AG04450 (cell line): ENCODE results near the gene RABGAP1L. TPM values are rescaled to one million over a fixed set of nuclear protein-coding genes. Genes with fewer than 3 reads are reported as not detected.

Experiments used
- CTCF ChIA-PET: fragments of 300-600, 350-600 bp; formaldehyde crosslinking; extraction: SDS; loops from one replicate; lab custom pipeline; 2022; ENCODE audit warnings: antibody characterized with exemption, inconsistent platforms; lab: Charles Lee
- POLR2A ChIA-PET: fragments of 350-600 bp; formaldehyde crosslinking; extraction: SDS; loops from one replicate; lab custom pipeline; 2021; ENCODE audit warnings: antibody characterized with exemption, inconsistent platforms; lab: Yijun Ruan, JAX
- DNase-seq: peaks from one replicate; pipeline ENCODE4 v3.0.0-alpha.2; 2011; ENCODE audit warnings: low read depth, low spot score
- H3K27ac ChIP-seq: one replicate; pipeline ENCODE4 v1.5.1; 2012; ENCODE audit warnings: low read depth, low read length, control low read depth
- H3K27me3 ChIP-seq: one replicate; pipeline ENCODE4 v1.6.0; 2012; ENCODE audit warnings: low read length; ENCODE audit not compliant: control insufficient read depth, insufficient read depth
- H3K4me3 ChIP-seq: 2 replicates; pipeline ENCODE4 v1.5.1; 2011; ENCODE audit warnings: mild to moderate bottlenecking, low read depth, low read length, control low read depth
- H3K9me3 ChIP-seq: 2 replicates; pipeline ENCODE4 v1.5.1; 2012; ENCODE audit warnings: low read length; ENCODE audit not compliant: control insufficient read depth, insufficient read depth
- polyA plus RNA-seq: library from polyadenylated mRNA; depleted of rRNA; stranded (reverse); fragments of >200 nt; gene quantifications from 2 replicates; pipeline ENCODE4 v1.2.3, GENCODE V29; 2011
- TF ChIP-seq, protein P1 (sequence below): IDR thresholded peaks from 2 replicates; pipeline ENCODE4 v1.5.1; 2011; ENCODE audit warnings: low read depth, low read length, control low read depth, inconsistent platforms

RABGAP1L gene
- polyA plus RNA-seq, 1 experiment: 21.2 TPM

DNA sequence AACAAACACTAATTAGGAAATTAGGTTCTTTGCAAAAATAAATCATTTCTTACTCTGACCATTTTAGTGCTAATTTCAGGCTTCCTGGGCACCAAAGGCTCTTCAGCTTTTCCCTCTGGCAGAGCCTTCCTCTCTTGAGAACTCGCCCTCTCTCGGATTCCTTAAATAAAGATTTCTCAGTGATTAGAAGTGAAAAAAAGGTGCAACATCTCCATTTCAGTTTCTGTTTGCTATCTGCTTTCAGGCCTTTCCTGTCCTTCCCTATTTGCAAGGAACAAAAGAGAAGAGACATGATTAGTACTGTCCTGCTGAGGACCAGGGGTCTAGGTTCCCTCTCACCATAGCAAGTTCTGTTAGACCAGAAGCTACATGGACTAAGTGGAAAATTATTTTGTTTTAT, 812.6 kb downstream of the RABGAP1L start:
- Histone ChIP-seq H3K27me3 (no peaks in the 10 kb centered on the region), H3K27ac (no peak overlapping the region), H3K9me3 (no peaks in the 10 kb centered on the region), H3K4me3 (no peak overlapping the region)
- POLR2A ChIA-PET: no interaction called here
- no peak for DNase-seq
- TF ChIP-seq, protein P1, sequence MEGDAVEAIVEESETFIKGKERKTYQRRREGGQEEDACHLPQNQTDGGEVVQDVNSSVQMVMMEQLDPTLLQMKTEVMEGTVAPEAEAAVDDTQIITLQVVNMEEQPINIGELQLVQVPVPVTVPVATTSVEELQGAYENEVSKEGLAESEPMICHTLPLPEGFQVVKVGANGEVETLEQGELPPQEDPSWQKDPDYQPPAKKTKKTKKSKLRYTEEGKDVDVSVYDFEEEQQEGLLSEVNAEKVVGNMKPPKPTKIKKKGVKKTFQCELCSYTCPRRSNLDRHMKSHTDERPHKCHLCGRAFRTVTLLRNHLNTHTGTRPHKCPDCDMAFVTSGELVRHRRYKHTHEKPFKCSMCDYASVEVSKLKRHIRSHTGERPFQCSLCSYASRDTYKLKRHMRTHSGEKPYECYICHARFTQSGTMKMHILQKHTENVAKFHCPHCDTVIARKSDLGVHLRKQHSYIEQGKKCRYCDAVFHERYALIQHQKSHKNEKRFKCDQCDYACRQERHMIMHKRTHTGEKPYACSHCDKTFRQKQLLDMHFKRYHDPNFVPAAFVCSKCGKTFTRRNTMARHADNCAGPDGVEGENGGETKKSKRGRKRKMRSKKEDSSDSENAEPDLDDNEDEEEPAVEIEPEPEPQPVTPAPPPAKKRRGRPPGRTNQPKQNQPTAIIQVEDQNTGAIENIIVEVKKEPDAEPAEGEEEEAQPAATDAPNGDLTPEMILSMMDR: no peak
- CTCF ChIA-PET: interaction anchor here (1.2 kb wide), 1 partner anchor 12 kb away, joined by 4 read pairs; no protein-coding TSS in a partner anchor

DNA sequence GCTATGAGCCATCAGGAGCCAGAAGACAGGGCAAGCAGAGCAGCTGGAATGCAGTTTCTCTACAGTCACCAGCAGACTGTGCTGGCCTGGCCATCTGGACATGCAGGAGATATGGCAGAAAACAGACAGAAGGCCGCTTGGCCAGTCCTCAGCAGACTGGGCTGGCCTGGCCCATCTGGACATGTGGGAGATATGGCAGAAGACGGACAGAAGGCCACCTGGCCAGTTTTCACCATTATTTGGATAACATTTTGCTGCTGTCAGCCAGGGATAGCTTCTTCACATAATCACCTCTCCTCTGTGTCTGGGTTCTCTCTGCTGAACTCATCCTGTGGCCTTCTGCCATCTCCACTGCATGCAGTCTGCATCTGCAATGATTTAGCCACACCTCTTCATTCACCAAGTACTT, 815.4 kb downstream of the RABGAP1L start:
- Histone ChIP-seq H3K9me3 (no peaks in the 10 kb centered on the region), H3K27me3 (no peaks in the 10 kb centered on the region), H3K4me3 (no peak overlapping the region), H3K27ac (no peak overlapping the region)
- DNase-seq: no peak
- ChIA-PET CTCF (interaction anchor here (1.1 to 1.8 kb wide), 3 partner anchors 8 to 712 kb away, joined by 3 to 6 read pairs (median 6); no protein-coding TSS in a partner anchor), POLR2A (no interaction called here)
- TF ChIP-seq, protein P1: no peak

DNA sequence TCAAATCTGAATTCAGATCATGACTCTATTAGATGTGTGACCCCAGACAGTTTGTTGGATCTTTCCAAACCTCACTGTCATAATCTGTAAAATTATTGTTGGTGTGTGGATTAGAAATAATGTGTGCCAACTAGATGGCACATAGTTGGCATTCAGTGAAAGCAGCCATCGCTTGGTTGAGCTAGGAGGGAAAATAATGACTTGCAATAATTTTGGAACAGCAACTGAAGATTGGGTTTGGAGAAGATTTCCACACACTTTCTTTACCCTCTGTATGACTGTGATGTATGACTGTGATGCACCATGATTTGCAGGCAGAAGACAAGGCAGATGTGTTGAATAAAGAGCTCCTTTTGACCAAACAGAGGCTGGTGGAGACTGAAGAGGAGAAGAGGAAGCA, 816.4 kb downstream of the RABGAP1L start:
- no peak for DNase-seq
- TF ChIP-seq, protein P1: no peak
- ChIA-PET CTCF (interaction anchor here (1.2 to 1.5 kb wide), 4 partner anchors 12 to 713 kb away, joined by 3 to 5 read pairs (median 4); no protein-coding TSS in a partner anchor), POLR2A (no interaction called here)
- Histone ChIP-seq H3K27me3 (no peaks in the 10 kb centered on the region), H3K27ac (no peak overlapping the region), H3K4me3 (no peak overlapping the region), H3K9me3 (no peaks in the 10 kb centered on the region)

DNA sequence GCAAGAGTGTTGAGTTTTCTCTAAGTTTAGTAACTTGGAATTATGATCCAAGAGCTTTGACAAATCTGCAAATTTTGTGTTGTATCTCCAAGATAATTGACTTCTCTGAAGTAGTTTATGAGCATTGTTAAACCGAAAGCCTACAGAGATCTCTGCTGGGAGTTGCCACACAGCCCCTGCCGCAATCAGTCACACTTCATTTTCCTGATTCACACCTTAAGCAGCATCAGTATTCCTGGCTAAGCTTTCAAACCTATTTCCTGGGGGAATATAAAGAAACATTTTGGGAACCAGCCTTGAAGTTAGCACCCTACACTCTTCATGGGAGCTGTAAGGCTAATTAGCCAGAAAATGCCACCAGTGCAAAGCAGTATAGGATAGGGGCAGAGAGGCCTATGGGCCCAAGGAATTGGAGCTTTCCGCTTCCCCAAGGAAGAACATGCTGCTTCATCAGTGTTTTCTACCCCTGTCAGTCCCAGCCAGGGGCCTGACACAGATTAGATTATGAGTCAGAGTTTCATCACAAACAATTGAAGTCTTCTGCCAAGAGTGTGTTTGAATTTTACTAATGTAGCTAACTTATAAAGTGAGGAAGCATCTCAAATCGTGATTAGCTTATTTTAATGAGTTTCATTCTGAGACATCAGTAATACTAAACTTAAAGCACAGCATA, 817.3 kb downstream of the RABGAP1L start:
- CTCF ChIA-PET: interaction anchor here (0.9 to 1.5 kb wide), 4 partner anchors 8 to 714 kb away, joined by 3 to 5 read pairs (median 4); no protein-coding TSS in a partner anchor
- POLR2A ChIA-PET: no interaction called here
- TF ChIP-seq, protein P1: no peak
- H3K9me3 ChIP-seq: no peaks in the 10 kb centered on the region
- DNase-seq: no peak
- H3K27ac ChIP-seq: no peak overlapping the region
- H3K4me3 ChIP-seq: no peak overlapping the region
- no peaks in the 10 kb centered on the region for H3K27me3 ChIP-seq
